IPS-NIHi7 (cell line): ENCODE data around the gene ABCG5.
A peak's percentile ranks its signal among the peaks of the same experiment; 100 is the strongest.

Experiments used
- DNase-seq: peaks from one replicate; pipeline ENCODE4 v3.0.0; 2012; ENCODE audit warnings: mixed read lengths; ENCODE audit errors: extremely low spot score

The ABCG5 gene

DNA sequence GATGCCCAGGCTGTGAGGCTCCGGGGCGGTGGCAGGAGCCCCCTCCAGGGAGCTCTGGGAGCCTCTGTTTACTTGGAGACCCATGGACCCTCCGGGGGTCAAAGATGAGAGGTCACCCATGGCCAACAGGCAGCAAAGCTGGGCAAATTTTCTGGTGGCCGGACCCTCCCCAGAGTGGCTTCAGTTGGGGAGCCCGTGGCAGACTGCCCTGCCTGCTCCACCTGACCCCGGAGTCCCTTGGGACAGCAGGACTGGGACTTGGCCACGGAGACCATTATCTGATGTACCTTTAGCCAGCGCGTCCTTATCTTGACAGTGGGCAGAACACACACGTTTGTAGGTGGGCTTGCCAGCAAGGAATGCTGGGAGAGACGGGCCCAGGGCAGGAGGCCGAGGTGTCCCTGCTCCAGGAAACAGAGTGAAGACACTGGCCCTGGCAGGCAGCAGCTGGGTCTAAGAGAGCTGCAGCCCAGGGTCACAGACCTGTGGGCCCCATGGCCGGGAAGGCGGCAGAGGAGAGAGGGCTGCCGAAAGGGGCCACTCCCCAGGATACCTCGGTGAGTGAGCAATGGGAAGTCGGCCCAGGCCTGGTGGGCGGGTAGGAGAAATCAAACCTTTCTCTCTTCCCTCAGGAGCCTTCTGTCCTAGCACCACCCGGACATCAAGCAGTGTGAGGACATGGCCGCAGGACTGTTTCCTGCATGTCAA, at the start of gene ABCG5, which contains the start of gene ABCG8:
ABCG5 (minus strand) TSS at position 280 of the 708 bp plus-strand sequence; CDS start at position 120, 160 bp downstream.
ABCG8 (plus strand) TSS at position 412 of the 708 bp plus-strand sequence; CDS start at position 495, 83 bp downstream.
- DNase-seq, result peak; percentile 12

DNA sequence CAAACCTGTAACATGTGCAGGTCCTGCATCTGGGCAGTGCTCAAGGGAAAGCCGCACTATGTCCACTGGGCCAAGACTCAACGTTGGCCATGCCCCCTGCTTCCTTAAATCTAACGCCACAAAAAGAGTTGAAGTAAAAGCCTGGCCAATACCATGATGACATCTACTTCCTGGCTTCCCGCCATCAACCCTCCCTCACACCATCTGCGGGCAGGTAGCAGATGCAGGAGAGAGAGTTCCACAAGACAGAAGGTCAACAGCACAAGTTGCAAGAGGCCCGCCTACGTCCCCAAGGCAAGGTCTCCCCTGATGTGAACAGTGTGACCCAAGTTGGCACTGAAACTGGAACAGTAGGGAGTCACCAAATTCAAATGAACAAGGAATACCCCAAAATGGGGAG, 48.5 kb upstream of the ABCG5 start:
- no peak for DNase-seq

DNA sequence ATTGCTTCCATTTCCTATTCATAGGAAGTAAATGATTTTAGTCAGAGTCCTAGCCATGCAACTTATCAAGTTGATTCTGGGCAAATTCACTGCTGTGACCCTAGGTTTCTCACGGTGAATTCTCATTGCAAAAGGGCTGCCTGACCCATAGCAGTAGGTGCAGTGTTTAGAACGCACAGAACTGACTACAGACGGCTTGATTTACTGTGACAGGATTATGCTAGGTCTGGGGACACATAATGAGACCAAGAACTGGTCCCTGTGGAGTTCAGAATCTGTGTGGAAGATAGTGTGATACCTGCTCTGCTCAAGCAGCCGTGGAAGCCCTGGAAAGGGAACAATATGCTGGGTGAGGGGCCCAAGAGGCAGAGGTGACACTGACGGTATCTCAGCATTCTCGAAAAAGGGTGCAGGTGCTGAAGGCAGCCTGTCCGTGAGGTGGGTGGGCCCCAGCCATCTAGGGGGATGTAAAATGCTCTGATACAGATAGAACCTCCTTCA, 46.5 kb upstream of the ABCG5 start:
- DNase-seq, result no peak

DNA sequence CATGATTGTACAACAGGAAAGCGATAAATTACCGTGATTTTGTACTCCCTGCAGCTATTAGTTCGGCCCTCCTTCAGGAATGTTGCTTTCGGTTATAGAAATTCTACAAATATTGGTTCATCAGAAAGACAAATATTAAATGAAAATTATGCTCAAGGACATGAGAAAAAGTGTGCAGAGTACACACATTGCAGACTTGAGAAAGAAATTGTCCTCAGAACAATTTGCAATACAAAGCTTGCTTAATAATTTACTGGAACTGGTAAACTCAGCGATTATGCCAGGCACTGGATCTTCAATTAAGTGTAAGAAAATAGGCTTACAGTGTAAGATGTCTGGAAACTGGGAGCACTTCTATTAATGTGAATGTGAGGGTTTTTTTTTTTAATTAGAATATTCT, 46.0 kb upstream of the ABCG5 start:
- DNase-seq, result no peak

DNA sequence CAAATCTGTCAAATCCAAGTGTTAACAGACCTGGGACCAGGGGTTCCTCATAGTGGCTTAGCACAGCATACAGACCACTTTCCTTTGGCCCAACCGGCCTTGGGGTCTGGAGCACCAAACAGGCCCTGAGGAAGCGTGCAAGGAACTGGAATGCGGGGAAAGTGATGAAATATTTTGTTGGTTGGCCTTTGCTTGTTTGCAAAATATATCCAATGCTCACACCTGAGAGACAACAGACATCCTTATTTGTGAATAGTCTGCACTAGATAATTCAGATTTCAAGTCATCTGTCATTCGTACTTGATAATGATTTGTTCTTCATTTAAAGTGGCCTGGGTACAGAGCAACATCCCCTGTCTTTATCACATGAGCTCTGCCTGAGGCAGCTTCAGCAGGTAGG, 43.7 kb upstream of the ABCG5 start:
- no peak for DNase-seq

DNA sequence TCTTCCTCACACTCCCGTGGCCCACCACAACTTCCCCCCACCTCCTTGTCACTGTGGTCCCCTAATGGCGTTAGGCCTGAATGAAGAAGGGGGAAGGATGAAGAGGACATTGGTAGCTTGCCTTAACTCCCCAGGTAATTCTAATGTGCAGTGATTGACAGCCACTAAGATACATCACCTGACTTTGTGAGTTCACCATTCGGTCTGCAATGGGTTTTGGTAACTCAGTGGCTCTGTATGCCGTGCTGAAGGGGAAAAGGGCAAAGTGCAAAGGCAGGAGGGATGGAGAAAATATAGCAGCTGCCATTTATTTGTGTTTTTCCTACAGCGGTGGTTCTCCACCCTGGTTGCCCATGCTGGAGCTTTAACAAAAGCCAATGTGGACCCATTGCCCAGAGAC, 42.3 kb upstream of the ABCG5 start:
- no peak for DNase-seq

DNA sequence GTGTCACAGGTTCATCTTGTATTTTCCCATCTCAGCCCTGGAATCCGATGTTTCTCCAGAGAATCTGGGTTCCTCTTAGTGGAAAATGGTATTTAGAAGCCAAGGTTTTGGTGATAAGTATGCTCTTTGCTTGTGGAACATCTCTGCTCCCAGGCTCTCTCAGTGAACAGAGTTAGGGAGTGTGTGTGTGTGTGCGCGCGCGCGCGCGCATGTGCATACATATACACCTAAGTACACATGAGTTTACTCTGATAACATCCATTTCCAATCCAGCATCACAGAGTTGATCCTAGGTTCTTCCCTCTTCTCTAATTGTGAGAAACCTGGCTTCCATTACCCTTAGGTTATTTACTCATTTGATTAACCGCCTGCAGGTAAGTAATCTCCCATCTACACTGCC, 41.8 kb upstream of the ABCG5 start:
- no peak for DNase-seq

DNA sequence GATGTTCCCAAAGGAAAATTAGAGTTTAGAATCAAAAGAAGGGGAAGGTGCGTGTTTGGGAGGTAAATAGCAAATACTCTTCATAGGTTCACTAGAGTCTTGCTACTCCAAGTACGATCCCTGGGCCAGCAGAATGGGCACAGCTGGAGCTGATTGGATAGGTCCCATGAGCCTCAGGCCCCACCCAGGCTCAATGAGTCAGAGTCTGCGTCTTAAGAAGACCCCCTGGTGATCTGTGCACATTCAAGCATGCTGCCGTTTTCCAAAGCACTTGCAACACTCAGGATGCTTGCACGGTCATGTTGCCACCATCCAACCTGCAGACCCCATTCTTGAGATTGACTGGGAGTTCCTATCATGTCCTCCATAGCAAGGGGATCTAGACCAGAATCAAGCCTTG, 40.6 kb upstream of the ABCG5 start:
- no peak for DNase-seq

DNA sequence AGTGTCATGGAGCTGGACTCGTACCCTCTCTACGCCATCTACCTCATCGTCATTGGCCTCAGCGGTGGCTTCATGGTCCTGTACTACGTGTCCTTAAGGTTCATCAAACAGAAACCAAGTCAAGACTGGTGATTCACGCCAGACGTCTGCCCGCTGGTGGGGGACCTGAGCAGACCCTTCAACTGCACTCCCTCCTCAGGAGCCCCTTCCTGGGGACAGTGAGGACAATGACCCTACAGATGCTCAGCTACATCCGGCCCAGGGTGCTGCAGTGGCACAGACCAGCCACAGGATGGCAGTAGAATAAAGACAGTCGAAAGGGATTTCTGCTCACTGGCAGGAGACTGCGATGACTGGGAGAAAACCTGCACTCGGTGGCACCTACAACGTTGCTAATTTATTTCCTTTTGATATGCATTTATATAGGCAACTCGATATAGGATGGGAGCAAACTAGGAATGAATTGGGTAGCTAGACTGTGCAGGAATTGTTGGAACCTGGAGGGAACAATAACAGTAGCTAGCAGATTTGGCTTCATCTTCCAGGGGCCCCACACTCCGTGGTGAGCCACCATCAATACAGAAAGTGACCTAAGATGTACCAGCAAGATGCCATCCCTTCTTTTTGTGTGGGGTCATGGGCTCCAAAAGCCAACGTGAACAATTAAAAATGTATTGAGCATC, 39.3 kb upstream of the ABCG5 start:
- DNase-seq, result peak; percentile 92

DNA sequence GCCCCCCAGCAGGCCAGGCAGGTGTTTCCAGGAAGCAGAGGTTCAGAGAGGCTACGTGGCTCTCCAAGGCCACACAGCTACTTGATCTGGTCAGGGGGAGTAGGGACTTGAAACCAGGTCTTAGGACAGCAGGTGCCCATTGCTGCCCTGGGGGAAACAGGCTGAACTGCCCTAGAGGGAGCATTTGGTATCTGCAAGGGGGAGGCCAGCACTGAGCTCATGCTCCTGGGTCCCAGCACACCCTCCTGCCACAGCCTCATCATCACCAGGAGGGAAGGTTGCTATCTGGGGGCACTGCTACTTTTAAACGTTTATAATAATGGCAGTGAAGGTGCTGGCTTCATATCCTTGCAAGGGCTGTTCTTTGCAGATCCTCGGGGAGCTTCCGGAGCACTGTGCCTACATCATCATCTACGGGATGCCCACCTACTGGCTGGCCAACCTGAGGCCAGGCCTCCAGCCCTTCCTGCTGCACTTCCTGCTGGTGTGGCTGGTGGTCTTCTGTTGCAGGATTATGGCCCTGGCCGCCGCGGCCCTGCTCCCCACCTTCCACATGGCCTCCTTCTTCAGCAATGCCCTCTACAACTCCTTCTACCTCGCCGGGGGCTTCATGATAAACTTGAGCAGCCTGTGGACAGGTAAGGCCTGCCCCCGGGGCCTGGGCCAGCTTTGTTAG, 36.3 kb upstream of the ABCG5 start:
- DNase-seq, result no peak

DNA sequence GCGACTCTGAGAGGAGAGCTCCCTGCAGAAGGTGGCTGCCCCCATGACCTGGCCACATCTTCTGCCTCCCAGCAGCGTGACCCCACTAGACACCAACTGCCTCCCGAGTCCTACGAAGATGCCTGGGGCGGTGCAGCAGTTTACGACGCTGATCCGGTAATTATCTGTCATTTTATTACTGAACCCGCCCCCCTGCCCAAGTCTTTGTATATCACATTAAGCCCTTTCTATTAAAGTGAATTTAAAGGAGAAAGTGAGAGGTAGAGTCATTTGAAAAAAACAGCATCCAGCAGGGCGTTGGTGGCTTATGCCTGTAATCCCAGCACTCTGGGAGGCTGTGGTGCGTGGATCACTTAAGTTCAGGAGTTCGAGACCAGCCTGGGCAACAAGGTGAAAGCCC, 33.5 kb upstream of the ABCG5 start:
- no peak for DNase-seq

DNA sequence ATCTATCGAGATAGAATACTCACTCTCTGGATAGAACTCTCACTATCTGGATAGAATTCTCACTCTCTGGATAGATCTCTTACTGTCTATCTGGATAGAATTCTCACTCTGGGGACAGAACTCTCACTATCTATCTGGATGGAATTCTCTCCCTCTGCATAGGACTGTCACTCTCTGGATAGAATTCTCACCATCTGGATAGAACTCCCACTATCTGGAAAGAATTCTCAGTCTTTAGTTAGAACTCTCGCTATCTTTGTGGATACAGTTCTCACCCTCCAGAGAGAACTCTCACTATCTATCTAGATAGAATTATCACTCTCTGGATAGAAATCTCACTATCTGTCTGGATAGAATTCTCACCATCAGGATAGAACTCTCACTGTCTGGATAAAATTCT, 16.7 kb upstream of the ABCG5 start:
- no peak for DNase-seq

DNA sequence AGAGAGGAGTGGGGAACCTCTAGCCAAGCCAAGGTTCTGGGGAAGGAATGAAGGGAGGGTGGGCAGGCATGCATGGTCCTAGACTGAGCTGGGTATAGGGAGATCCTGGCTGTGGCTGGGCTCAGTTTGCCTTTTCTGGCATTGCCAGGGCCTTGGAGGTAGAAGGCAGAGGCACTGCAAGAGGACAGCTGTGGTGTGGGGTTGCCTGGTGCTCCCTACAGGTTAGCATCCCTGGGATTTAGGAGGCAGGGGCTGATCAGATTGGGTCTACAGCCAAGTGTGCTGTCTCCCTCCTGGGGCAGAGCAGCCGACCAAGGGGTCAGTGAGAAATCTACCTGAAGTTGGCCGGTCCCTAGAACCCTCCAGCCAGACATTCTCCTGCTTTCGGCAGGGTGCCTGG, 16.0 kb upstream of the ABCG5 start:
- DNase-seq, result peak; percentile 4

DNA sequence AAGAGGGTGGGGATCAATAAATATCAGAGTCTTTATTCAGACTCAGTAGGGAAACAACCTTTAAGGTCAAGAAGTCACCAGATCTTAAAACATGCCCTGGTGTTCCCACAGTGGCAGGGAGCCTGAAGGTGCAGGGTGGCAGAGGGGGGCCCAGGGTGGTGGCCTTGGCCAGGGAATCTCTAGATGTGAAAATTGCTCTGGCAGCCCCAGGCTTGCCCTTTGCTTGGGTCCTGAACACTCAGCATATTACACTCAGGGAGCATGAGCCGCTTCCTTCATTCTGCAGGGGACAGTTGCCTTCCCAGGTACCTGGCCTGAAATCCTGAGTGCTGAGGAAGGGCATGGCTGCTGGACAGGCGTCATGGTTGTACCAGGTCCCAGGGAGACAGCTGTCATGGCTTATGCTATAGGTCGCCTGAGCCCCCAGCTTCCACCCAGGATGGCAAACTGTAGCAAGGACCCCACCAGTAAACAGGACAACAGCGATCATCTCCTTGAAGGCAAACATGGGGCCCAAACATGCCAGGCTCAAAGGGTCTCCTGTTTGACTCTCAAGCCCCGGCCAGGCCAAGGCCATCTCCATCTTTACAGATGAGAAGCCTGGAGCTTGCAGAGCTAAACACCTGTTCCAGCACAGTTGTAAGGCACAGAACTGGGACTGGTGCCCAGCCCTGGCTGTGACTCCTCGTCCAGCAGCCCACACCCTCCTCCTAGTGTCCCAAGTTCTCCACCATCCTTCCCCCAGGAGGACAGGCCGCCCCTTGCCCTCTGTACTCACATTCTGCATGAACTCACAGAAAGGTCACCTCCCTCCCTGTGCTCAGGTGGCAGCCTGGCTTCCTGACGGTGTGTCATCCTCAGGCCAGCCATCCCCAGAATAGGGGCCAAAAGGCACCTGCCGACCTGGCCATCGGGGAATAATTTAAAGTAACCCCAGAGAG, 14.8 kb upstream of the ABCG5 start:
- DNase-seq, result peak; percentile 7

DNA sequence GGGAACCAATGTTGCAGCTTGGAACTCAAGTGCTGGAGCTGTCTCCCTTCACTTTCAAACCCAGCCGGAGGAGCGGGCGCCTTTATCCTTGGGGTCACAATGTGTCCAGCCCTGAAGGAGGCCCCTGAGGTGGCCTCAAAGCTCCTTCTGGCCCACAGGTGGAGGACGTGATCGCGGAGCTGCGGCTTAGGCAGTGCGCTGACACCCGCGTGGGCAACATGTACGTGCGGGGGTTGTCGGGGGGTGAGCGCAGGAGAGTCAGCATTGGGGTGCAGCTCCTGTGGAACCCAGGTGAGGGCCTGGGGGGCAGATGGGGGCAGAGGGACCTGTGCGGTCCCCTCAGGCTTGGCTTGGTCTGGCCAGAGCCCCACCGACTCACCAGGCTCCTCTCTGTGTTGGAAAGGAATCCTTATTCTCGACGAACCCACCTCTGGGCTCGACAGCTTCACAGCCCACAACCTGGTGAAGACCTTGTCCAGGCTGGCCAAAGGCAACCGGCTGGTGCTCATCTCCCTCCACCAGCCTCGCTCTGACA, 13.6 kb upstream of the ABCG5 start:
- DNase-seq, result peak; percentile 5

DNA sequence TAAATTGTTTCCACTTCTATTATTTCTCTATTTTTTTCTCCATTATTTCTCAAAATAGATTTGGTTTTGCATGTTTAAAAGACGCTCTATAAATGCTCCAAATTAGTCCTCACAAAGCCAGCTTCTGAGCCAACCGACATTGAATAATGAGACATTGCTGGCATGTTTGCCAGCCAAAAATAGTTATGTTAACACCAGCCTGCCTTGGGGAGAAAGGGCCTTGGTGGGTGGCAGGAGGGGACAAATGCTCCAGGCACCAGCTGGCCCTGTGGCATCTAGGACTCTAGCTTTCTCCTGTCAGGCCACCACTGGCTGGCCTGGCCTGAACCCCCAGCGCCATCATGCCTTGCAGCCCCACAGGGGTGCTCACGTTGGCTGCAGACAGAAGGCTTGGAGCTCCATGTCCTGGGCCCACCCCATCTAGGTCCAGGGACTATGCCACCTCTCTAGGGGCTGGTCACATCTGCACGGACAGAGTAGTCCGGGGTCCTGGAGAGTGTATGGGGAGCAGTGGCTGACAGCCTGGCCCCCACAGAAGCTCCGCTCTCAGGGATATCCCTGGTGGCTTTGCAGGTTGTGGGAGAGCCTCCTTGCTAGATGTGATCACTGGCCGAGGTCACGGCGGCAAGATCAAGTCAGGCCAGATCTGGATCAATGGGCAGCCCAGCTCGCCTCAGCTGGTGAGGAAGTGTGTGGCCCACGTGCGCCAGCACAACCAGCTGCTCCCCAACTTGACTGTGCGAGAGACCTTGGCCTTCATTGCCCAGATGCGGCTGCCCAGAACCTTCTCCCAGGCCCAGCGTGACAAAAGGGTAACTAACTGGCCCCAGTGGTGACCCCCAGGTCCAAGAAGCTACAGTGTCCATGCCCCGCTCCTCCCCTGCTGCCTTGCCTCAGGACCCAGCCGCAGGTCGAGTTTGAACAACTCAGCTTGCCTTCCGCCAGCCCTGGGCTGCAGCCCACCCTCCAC, 12.7 kb upstream of the ABCG5 start:
- DNase-seq, result no peak

DNA sequence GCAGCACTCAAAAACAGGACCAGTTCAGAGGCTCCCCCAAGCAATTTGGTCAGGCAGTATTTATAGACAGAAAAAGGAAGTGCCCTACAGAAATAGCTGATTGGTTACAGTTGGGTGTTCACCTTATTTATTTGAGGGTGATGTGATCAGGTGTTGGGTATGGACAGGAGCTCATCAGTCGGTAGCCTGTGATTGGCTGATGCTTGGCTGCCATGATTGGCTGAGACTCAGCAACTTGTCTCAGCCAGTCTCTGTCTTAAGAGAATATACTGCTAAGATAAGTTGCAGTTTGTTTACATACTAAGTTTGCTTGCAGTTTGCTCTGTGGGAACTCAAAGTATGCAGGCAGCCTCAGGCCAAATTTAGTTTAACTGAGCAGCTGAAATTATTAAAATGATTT, 9.6 kb upstream of the ABCG5 start:
- peak; percentile 8 for DNase-seq

DNA sequence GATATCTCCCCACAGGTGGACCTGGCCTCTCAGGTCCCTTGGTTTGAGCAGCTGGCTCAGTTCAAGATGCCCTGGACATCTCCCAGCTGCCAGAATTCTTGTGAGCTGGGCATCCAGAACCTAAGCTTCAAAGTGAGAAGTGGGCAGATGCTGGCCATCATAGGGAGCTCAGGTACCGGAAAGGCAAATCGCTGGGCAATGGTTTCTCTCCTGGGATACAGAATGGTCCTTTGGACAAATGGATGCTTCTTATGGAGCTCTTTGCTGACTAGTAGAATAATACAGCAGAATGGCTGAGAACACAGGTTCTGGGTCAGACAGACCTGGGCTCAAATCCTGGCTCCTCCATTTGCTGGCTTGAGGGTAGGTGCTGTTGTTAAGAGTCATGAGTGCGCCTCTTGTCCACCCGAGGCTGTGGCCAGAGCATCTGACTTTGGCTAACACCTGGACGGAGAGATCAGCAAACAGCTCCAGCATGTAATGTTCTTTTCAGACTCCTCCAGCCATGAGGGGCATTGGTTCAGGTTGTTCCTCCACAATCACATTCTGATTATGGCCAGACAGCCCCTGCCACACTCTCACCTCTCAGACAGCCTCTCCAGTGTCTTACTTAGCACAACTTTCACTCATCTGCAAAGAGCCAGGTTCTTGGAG, 7.6 kb upstream of the ABCG5 start:
- peak; percentile 3 for DNase-seq

DNA sequence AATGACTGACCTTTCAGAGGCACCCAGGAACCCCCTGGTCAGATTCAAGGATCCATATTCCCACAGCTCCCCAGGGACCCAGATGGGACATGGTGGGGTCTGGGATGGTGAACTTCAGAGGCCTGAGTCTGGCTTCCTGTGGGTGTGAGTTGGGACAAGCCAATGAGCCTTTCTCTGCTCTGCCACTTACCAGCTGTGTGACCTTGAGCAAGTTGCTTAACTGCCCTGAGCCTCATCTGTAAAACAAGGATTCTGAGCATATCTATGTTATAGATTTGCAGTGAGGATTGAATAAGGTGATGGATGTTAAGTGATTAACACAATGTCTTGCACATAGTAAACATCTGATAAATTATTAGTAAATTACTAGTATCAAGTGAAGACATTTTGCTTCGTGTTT, 6.5 kb upstream of the ABCG5 start:
- no peak for DNase-seq

DNA sequence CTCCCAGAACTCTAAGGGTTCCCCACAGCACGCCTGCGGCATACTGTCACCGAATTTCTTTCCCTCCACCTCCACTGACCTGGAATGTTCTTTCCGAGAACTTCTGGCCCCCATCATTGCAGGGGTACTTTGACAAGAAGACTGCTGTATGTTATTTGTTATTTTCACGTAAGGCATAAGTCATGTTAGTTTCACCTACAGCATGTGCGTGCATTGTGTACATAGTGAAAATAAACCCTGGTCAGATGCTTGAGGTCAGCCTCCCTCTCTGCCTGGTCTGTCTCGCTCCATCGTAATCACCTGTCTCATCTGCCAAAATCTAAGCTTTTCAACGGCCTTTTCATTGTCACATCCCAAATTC, 4.2 kb upstream of the ABCG5 start:
- DNase-seq, result peak; percentile 2
